ENCODE measurements around the gene RGS7. TPM values are rescaled to one million over a fixed set of nuclear protein-coding genes. Genes with fewer than 3 reads are reported as not detected.
"Not testable (repeated sequence)": the region's sequence is repeated elsewhere in the genome, so short reads cannot be mapped to it uniquely, and the experiment has no call there.

RGS7 gene
- total and polyA plus RNA-seq, 2 donors from 2014 or later, result 3.6 TPM; not detected in 1

DNA sequence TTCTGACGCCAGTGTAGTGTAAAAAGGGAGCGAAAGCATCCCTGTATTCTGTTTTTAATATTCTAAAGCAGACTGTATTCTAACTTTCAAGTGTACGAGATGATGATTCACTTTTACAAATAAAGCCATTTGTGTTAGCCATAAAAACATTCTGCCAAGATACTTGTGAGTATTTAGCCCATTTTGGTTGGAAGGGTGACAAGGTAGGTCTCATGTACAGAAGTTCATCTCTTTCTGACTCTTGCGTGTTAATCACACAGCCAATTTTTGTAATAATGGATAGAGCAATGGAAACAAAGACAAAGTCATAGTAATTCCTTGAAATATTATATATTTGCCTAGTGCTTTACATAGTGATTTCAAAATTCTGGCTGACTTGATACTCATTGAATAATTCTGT lies 619.7 kb downstream of the RGS7 start:
- Histone ChIP-seq H3K36me3 (ENCODE audit: control insufficient read depth in 2 of 3, insufficient read depth in 3 of 3, low read length in 3 of 3) (no peaks in the 10 kb centered on the region), H3K9ac (ENCODE audit: low read length in 3 of 3) (no peak overlapping the region), H3K27ac (ENCODE audit: low read depth in 2 of 2, low read length in 2 of 2) (no peak overlapping the region), H3K4me3 (ENCODE audit: low read length in 3 of 3) (no peak overlapping the region), H3K27me3 (ENCODE audit: control insufficient read depth, insufficient read depth, low read length) (no peaks in the 10 kb centered on the region), H3K4me1 (ENCODE audit: control insufficient read depth in 2 of 3, insufficient read depth in 2 of 3, low read depth in 1 of 3, low read length in 3 of 3) (no peaks in the 10 kb centered on the region), H3K9me3 (ENCODE audit: control insufficient read depth in 2 of 3, insufficient read depth in 1 of 3, low read length in 3 of 3) (no peaks in the 10 kb centered on the region)
- DNase-seq (no peak), FAIRE-seq (no peak)
- TF ChIP-seq, protein P1, sequence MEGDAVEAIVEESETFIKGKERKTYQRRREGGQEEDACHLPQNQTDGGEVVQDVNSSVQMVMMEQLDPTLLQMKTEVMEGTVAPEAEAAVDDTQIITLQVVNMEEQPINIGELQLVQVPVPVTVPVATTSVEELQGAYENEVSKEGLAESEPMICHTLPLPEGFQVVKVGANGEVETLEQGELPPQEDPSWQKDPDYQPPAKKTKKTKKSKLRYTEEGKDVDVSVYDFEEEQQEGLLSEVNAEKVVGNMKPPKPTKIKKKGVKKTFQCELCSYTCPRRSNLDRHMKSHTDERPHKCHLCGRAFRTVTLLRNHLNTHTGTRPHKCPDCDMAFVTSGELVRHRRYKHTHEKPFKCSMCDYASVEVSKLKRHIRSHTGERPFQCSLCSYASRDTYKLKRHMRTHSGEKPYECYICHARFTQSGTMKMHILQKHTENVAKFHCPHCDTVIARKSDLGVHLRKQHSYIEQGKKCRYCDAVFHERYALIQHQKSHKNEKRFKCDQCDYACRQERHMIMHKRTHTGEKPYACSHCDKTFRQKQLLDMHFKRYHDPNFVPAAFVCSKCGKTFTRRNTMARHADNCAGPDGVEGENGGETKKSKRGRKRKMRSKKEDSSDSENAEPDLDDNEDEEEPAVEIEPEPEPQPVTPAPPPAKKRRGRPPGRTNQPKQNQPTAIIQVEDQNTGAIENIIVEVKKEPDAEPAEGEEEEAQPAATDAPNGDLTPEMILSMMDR (IDR thresholded peaks at IDR 0.05; ENCODE audit: borderline replicate concordance, extremely low read depth, insufficient read depth), result no peak
- intact Hi-C loops (cut with DNase I), result loop anchor here (10.0 kb wide), 1 partner anchor 208 kb away; no protein-coding TSS in a partner anchor

DNA sequence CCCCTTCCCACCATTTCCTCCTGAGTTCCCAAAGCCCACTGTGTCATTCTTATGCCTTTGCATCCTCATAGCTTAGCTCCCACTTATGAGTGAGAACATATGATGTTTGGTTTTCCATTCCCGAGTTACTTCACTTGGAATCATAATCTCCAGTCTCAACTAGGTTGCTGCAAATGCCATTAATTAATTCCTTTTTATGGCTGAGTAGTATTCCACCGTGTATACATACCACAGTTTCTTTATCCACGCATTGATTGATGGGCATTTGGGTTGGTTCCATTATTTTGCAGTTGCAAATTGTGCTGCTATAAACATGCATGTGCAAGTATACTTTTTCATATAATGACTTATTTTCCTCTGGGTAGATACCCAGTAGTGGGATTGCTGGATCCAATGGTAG lies 622.3 kb downstream of the RGS7 start:
- not testable (repeated sequence) for FAIRE-seq; H3K9me3 ChIP-seq (ENCODE audit: control insufficient read depth in 2 of 3, insufficient read depth in 1 of 3, low read length in 3 of 3); H3K4me3 ChIP-seq (ENCODE audit: low read length in 3 of 3); H3K9ac ChIP-seq (ENCODE audit: low read length in 3 of 3); H3K36me3 ChIP-seq (ENCODE audit: control insufficient read depth in 2 of 3, insufficient read depth in 3 of 3, low read length in 3 of 3); H3K27ac ChIP-seq (ENCODE audit: low read depth in 2 of 2, low read length in 2 of 2); H3K4me1 ChIP-seq (ENCODE audit: control insufficient read depth in 2 of 3, insufficient read depth in 2 of 3, low read depth in 1 of 3, low read length in 3 of 3); DNase-seq; H3K27me3 ChIP-seq (ENCODE audit: control insufficient read depth, insufficient read depth, low read length)
- intact Hi-C loops (cut with DNase I), result loop anchor here (10.0 kb wide), 1 partner anchor 210 kb away; no protein-coding TSS in a partner anchor

DNA sequence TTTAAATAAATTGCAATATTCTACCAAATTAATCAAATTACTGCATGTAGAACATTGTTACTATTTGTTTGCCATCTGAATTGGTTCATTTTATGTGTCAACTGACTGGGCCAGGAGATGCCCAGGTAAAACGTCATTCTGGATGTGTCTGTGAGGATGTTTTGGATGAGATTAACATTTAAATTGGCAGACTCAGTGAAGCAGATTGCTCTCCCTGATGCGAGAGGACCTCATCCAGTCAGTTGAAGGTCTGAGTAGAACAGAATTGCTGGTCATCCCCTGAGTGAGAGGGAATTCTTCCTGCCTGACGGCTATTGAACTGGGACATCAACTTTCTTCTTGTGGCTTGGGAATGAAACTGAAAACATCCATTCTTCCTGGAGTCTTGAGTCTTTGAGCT lies 623.0 kb downstream of the RGS7 start:
- H3K4me1 ChIP-seq (ENCODE audit: control insufficient read depth in 2 of 3, insufficient read depth in 2 of 3, low read depth in 1 of 3, low read length in 3 of 3), result no peaks in the 10 kb centered on the region
- H3K9ac ChIP-seq (ENCODE audit: low read length in 3 of 3), result no peak overlapping the region
- H3K9me3 ChIP-seq (ENCODE audit: control insufficient read depth in 2 of 3, insufficient read depth in 1 of 3, low read length in 3 of 3), result no peaks in the 10 kb centered on the region
- intact Hi-C loops (cut with DNase I), result loop anchor here (10.0 kb wide), 1 partner anchor 211 kb away; no protein-coding TSS in a partner anchor
- H3K4me3 ChIP-seq (ENCODE audit: low read length in 3 of 3), result no peak overlapping the region
- no peaks in the 10 kb centered on the region for H3K36me3 ChIP-seq (ENCODE audit: control insufficient read depth in 2 of 3, insufficient read depth in 3 of 3, low read length in 3 of 3)
- TF ChIP-seq, protein P1 (IDR thresholded peaks at IDR 0.05; ENCODE audit: borderline replicate concordance, extremely low read depth, insufficient read depth), result no peak
- DNase-seq (no peak), FAIRE-seq (no peak)
- H3K27ac ChIP-seq (ENCODE audit: low read depth in 2 of 2, low read length in 2 of 2), result no peak overlapping the region
- no peaks in the 10 kb centered on the region for H3K27me3 ChIP-seq (ENCODE audit: control insufficient read depth, insufficient read depth, low read length)

DNA sequence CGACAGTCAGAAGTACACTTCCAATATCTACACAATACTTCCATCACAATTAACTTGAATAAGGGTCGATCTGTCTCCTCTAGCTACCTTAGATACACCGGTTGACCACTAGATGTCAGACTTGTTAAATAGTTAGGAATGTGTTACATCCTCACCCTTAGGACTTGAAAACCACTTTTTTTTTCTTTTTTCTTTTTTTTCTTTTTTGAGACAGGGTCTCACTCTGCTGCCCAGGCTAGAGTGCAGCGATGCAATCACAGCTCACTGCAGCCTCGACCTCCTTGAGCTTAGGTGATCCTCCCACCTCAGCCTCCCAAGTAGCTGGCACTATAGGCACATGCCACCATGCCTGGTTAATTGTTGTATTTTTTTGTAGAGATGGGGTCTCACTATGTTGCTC lies 624.6 kb downstream of the RGS7 start:
- peak; percentile 82 for FAIRE-seq
- DNase-seq, result peak in 2 of 5 donors; percentile 69 to 81
- H3K27me3 ChIP-seq (ENCODE audit: control insufficient read depth, insufficient read depth, low read length), result no peaks in the 10 kb centered on the region
- H3K4me1 ChIP-seq (ENCODE audit: control insufficient read depth in 2 of 3, insufficient read depth in 2 of 3, low read depth in 1 of 3, low read length in 3 of 3), result no peaks in the 10 kb centered on the region
- no peak overlapping the region for H3K4me3 ChIP-seq (ENCODE audit: low read length in 3 of 3)
- H3K9me3 ChIP-seq (ENCODE audit: control insufficient read depth in 2 of 3, insufficient read depth in 1 of 3, low read length in 3 of 3), result no peaks in the 10 kb centered on the region
- H3K36me3 ChIP-seq (ENCODE audit: control insufficient read depth in 2 of 3, insufficient read depth in 3 of 3, low read length in 3 of 3), result no peaks in the 10 kb centered on the region
- TF ChIP-seq, protein P1 (IDR thresholded peaks at IDR 0.05; ENCODE audit: borderline replicate concordance, extremely low read depth, insufficient read depth), result peak; percentile 56
- intact Hi-C loops (cut with DNase I), result loop anchor here (10.0 kb wide), 1 partner anchor 212 kb away; no protein-coding TSS in a partner anchor
- no peak overlapping the region for H3K9ac ChIP-seq (ENCODE audit: low read length in 3 of 3)
- no peak overlapping the region for H3K27ac ChIP-seq (ENCODE audit: low read depth in 2 of 2, low read length in 2 of 2)

Small RNA genes lying within 50 kb of the gene (microRNA-seq; reads per million reads assigned to microRNA genes)
- not detected for gene MIR3123

Other genes with a start within 250 kb of the RGS7 start
- 51.9 TPM for gene FH, start 162.6 kb upstream of the RGS7 start, total RNA-seq
- 128 TPM for gene FH, start 162.6 kb upstream of the RGS7 start, polyA plus RNA-seq (ENCODE audit: insufficient read depth, low read depth, low replicate concordance)
- gene KMO, start 175.2 kb upstream of the RGS7 start, total RNA-seq, result 2.3 TPM
- 35.5 TPM for gene KMO, start 175.2 kb upstream of the RGS7 start, polyA plus RNA-seq (ENCODE audit: insufficient read depth, low read depth, low replicate concordance)